ENCODE data around the gene SCARB2. TPM values are rescaled to one million over a fixed set of nuclear protein-coding genes. Genes with fewer than 3 reads are reported as not detected.

Gene SCARB2
- total and polyA plus RNA-seq, 2 donors = 34.7 to 46.6 TPM

DNA sequence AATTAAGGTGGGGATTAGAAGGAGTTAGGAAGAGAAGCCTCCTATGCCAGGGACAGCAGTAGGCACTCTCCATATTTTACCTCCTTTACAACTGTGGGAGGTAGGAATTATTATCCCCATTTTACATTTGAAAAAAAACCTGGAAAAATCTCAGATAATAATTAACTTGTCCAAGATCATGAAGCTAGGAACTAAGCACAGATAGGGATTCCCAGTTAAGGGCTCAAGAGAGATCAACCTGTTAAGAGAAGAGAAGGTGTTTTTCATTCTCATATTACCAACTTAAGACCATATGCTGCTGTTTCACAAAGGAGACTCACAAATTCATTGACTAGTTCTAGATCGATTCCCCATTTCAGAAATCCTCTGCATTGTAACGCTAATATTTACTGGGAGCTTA, 21.8 kb upstream of the SCARB2 start:
- Histone ChIP-seq H3K4me1 (ENCODE audit: control insufficient read depth in 2 of 2, insufficient read depth in 2 of 2, low read length in 2 of 2) (no peaks in the 10 kb centered on the region), H3K36me3 (ENCODE audit: control insufficient read depth in 2 of 2, insufficient read depth in 2 of 2, low read length in 1 of 2) (no peaks in the 10 kb centered on the region), H3K27ac (ENCODE audit: low read depth in 1 of 2, low read length in 1 of 2) (no peak overlapping the region), H3K4me3 (ENCODE audit: low read length in 2 of 2) (no peak overlapping the region), H3K27me3 (ENCODE audit: control insufficient read depth in 2 of 2, insufficient read depth in 1 of 2, low read length in 1 of 2) (no peaks in the 10 kb centered on the region), H3K9me3 (ENCODE audit: control insufficient read depth in 2 of 2, insufficient read depth in 1 of 2, low read length in 1 of 2) (peaks cover 1 to 2% of the 10 kb centered on the region in 2 donors)
- WGBS = 100% methylated on average over 2 of the region's 2 CpGs
- DNase-seq (ENCODE audit: low read depth in 6 of 9, low spot score in 9 of 9) = no peak

DNA sequence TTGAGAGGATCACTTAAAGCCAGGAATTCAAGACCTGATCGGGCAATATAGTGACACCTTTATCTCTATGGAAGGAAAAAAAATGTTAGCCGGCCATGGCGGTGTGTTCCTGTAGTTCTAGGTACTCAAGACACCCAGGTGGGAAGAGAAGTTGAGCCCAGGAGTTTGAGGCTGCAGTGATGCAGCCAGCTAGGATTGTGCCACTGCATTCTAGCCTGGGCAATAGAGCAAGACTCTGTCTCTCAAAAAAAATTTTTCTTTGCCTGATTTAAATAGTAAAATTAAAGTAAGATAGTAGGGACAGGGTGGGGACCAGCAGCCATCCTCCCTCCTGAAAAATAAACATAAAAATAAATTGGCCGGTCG, 21.0 kb upstream of the SCARB2 start:
- no peaks in the 10 kb centered on the region for H3K36me3 ChIP-seq (ENCODE audit: control insufficient read depth in 2 of 2, insufficient read depth in 2 of 2, low read length in 1 of 2)
- no peak overlapping the region for H3K27ac ChIP-seq (ENCODE audit: low read depth in 1 of 2, low read length in 1 of 2)
- no peaks in the 10 kb centered on the region for H3K4me1 ChIP-seq (ENCODE audit: control insufficient read depth in 2 of 2, insufficient read depth in 2 of 2, low read length in 2 of 2)
- DNase-seq (ENCODE audit: low read depth in 6 of 9, low spot score in 9 of 9) = no peak
- WGBS = 96% methylated on average over 5 of the region's 5 CpGs
- peak overlapping the region in 1 of 2 donors; percentile 42 for H3K4me3 ChIP-seq (ENCODE audit: low read length in 2 of 2)
- H3K9me3 ChIP-seq (ENCODE audit: control insufficient read depth in 2 of 2, insufficient read depth in 1 of 2, low read length in 1 of 2) = peaks cover 1 to 7% of the 10 kb centered on the region in 2 donors
- H3K27me3 ChIP-seq (ENCODE audit: control insufficient read depth in 2 of 2, insufficient read depth in 1 of 2, low read length in 1 of 2) = no peaks in the 10 kb centered on the region

DNA sequence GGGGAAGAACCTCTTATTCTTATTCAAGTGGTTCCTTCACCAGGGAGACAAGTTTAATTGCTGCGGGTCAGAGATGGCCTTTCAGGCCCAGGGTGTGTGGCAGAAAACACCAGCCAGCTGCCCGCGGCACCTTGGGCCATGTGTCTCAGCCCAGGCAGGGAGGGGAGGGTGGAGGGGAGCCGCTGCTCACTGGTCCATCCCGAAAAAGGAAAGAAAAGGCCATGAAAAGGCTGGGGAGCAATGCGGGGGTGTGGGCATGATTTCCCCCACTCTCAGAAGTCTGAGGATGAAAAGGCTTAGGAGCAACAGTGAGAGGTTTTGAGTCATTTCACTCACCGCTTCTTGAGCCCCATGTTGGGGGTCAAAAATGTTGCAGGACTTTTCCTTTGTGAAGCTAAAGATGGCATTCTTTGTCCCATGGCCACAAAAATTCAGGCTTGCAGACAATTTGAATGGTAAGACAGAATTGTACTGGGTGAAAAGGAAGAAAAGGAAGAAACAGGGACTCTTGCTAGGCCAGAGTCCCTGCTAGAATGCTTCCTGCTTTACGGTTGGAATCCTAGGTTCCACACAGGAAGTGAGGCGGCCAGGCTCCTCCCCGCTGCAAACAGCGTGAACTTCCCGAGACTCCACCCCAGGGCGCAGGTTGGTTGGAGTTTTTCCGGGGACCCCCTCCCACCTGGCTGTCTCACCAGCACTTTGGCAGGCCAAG, 20.5 kb upstream of the SCARB2 start:
- WGBS = 97% methylated on average over 14 of the region's 14 CpGs
- no peaks in the 10 kb centered on the region for H3K36me3 ChIP-seq (ENCODE audit: control insufficient read depth in 2 of 2, insufficient read depth in 2 of 2, low read length in 1 of 2)
- peaks cover 1 to 7% of the 10 kb centered on the region in 2 donors for H3K9me3 ChIP-seq (ENCODE audit: control insufficient read depth in 2 of 2, insufficient read depth in 1 of 2, low read length in 1 of 2)
- peak overlapping the region in 1 of 2 donors; percentile 42 for H3K4me3 ChIP-seq (ENCODE audit: low read length in 2 of 2)
- no peaks in the 10 kb centered on the region for H3K27me3 ChIP-seq (ENCODE audit: control insufficient read depth in 2 of 2, insufficient read depth in 1 of 2, low read length in 1 of 2)
- H3K27ac ChIP-seq (ENCODE audit: low read depth in 1 of 2, low read length in 1 of 2) = no peak overlapping the region
- no peak for DNase-seq (ENCODE audit: low read depth in 6 of 9, low spot score in 9 of 9)
- no peaks in the 10 kb centered on the region for H3K4me1 ChIP-seq (ENCODE audit: control insufficient read depth in 2 of 2, insufficient read depth in 2 of 2, low read length in 2 of 2)

DNA sequence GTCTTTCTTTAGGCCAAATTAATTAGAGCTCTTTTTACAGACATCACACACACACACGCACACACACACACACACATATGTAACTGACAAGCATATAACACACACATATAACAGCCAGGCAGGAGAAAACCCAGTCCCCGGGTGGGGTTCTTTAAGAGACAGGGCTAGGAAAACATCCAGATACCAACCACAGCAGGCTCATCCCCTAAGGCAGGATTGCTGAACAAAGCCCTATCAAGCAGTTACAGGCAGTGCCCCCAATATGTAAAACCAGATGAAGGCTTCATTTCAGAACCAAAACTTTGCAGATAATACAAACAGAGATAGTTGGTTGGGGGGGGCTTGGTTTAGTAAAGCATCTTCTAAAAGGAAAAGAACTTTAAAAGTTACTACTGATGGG, 19.9 kb upstream of the SCARB2 start:
- peaks cover 1 to 7% of the 10 kb centered on the region in 2 donors for H3K9me3 ChIP-seq (ENCODE audit: control insufficient read depth in 2 of 2, insufficient read depth in 1 of 2, low read length in 1 of 2)
- H3K4me3 ChIP-seq (ENCODE audit: low read length in 2 of 2) = peak overlapping the region in 1 of 2 donors; percentile 42
- H3K27me3 ChIP-seq (ENCODE audit: control insufficient read depth in 2 of 2, insufficient read depth in 1 of 2, low read length in 1 of 2) = no peaks in the 10 kb centered on the region
- DNase-seq (ENCODE audit: low read depth in 6 of 9, low spot score in 9 of 9) = no peak
- H3K27ac ChIP-seq (ENCODE audit: low read depth in 1 of 2, low read length in 1 of 2) = no peak overlapping the region
- WGBS = 71% methylated on average over 2 of the region's 2 CpGs
- H3K36me3 ChIP-seq (ENCODE audit: control insufficient read depth in 2 of 2, insufficient read depth in 2 of 2, low read length in 1 of 2) = no peaks in the 10 kb centered on the region
- H3K4me1 ChIP-seq (ENCODE audit: control insufficient read depth in 2 of 2, insufficient read depth in 2 of 2, low read length in 2 of 2) = no peaks in the 10 kb centered on the region

GRCh38 chr4:76233083-76233482, 19.5 kb upstream of the SCARB2 start:
- DNase-seq (ENCODE audit: low read depth in 6 of 9, low spot score in 9 of 9) = no peak
- no peaks in the 10 kb centered on the region for H3K27me3 ChIP-seq (ENCODE audit: control insufficient read depth in 2 of 2, insufficient read depth in 1 of 2, low read length in 1 of 2)
- peaks cover 1 to 9% of the 10 kb centered on the region in 2 donors for H3K9me3 ChIP-seq (ENCODE audit: control insufficient read depth in 2 of 2, insufficient read depth in 1 of 2, low read length in 1 of 2)
- no peak overlapping the region for H3K27ac ChIP-seq (ENCODE audit: low read depth in 1 of 2, low read length in 1 of 2)
- no peaks in the 10 kb centered on the region for H3K4me1 ChIP-seq (ENCODE audit: control insufficient read depth in 2 of 2, insufficient read depth in 2 of 2, low read length in 2 of 2)
- no peak overlapping the region for H3K4me3 ChIP-seq (ENCODE audit: low read length in 2 of 2)
- no peaks in the 10 kb centered on the region for H3K36me3 ChIP-seq (ENCODE audit: control insufficient read depth in 2 of 2, insufficient read depth in 2 of 2, low read length in 1 of 2)
- whole genome bisulfite sequencing = 94% methylated on average over 4 of the region's 4 CpGs

DNA sequence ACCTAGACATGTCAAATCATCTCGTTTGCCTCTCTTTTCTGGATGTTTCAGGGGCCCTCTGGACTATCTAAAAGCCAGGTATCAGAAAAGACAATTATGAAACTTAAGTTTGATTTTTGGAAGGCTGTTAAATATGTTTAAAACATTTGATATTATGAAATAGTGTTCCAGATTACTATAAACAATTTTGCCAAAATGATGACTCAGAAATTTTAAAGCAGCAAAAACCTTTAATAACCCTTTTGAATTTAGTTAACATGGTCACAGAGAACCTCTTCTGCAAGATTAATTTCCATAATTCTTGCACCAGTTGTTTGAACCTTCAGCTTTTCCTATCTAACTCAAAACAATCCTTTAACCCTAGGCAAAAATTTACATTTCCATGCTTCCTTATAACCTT, 19.1 kb upstream of the SCARB2 start:
- Histone ChIP-seq H3K9me3 (ENCODE audit: control insufficient read depth in 2 of 2, insufficient read depth in 1 of 2, low read length in 1 of 2) (peaks cover 1 to 11% of the 10 kb centered on the region in 2 donors), H3K4me1 (ENCODE audit: control insufficient read depth in 2 of 2, insufficient read depth in 2 of 2, low read length in 2 of 2) (no peaks in the 10 kb centered on the region), H3K27me3 (ENCODE audit: control insufficient read depth in 2 of 2, insufficient read depth in 1 of 2, low read length in 1 of 2) (no peaks in the 10 kb centered on the region), H3K27ac (ENCODE audit: low read depth in 1 of 2, low read length in 1 of 2) (no peak overlapping the region), H3K36me3 (ENCODE audit: control insufficient read depth in 2 of 2, insufficient read depth in 2 of 2, low read length in 1 of 2) (no peaks in the 10 kb centered on the region), H3K4me3 (ENCODE audit: low read length in 2 of 2) (no peak overlapping the region)
- DNase-seq (ENCODE audit: low read depth in 6 of 9, low spot score in 9 of 9) = no peak
- WGBS = 88% methylated on average over 1 of the region's 1 CpG

GRCh38 chr4:76226418-76226817, 12.8 kb upstream of the SCARB2 start:
- Histone ChIP-seq H3K27me3 (ENCODE audit: control insufficient read depth in 2 of 2, insufficient read depth in 1 of 2, low read length in 1 of 2) (no peaks in the 10 kb centered on the region), H3K4me3 (ENCODE audit: low read length in 2 of 2) (no peak overlapping the region), H3K9me3 (ENCODE audit: control insufficient read depth in 2 of 2, insufficient read depth in 1 of 2, low read length in 1 of 2) (peaks cover 0 to 11% of the 10 kb centered on the region in 2 donors), H3K36me3 (ENCODE audit: control insufficient read depth in 2 of 2, insufficient read depth in 2 of 2, low read length in 1 of 2) (no peaks in the 10 kb centered on the region), H3K27ac (ENCODE audit: low read depth in 1 of 2, low read length in 1 of 2) (no peak overlapping the region), H3K4me1 (ENCODE audit: control insufficient read depth in 2 of 2, insufficient read depth in 2 of 2, low read length in 2 of 2) (no peaks in the 10 kb centered on the region)
- DNase-seq (ENCODE audit: low read depth in 6 of 9, low spot score in 9 of 9) = no peak
- WGBS = 43% methylated on average over 1 of the region's 1 CpG

GRCh38 chr4:76224171-76224570, 10.5 kb upstream of the SCARB2 start:
- Histone ChIP-seq H3K27ac (ENCODE audit: low read depth in 1 of 2, low read length in 1 of 2) (no peak overlapping the region), H3K9me3 (ENCODE audit: control insufficient read depth in 2 of 2, insufficient read depth in 1 of 2, low read length in 1 of 2) (peaks cover 0 to 4% of the 10 kb centered on the region in 2 donors), H3K27me3 (ENCODE audit: control insufficient read depth in 2 of 2, insufficient read depth in 1 of 2, low read length in 1 of 2) (no peaks in the 10 kb centered on the region), H3K4me1 (ENCODE audit: control insufficient read depth in 2 of 2, insufficient read depth in 2 of 2, low read length in 2 of 2) (no peaks in the 10 kb centered on the region), H3K36me3 (ENCODE audit: control insufficient read depth in 2 of 2, insufficient read depth in 2 of 2, low read length in 1 of 2) (no peaks in the 10 kb centered on the region), H3K4me3 (ENCODE audit: low read length in 2 of 2) (no peak overlapping the region)
- DNase-seq (ENCODE audit: low read depth in 6 of 9, low spot score in 9 of 9) = no peak
- 94% methylated on average over 3 of the region's 3 CpGs for WGBS

DNA sequence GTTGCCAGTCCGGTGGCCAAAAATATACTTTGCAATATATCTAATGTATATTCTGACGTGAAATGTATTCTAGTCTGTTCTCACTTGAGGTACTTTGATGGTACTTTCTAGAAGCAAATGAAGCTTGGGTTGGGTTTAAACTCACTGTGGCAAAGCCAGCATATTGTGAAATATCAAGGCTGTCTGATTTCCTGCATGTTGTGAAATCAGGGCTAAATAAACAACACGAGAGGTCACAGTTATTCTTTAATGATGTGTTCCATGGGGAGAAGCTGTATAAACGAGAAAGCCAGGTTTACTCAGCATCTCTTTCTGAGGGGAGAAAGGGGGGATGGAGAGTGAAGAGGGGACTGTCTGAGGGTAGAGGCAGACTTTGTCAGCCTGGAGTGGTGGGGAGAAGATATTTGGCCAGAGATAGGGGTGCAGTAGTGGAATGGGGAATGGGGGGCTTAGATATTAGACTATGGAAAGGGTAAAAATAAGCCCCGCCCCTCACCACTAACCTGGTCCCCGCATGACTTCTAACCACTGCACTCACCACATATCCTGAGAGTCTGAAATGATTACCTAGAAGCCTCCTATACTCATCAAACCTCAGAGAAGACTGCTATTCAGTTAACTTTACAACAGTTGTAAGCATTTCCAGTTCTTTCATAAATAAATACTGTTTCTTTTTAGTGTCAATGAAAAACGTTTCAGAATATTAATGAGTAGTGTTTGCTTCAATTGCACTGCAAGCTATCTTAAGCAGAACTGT, 5.9 kb upstream of the SCARB2 start:
- peaks cover 4 to 6% of the 10 kb centered on the region in 2 donors for H3K4me1 ChIP-seq (ENCODE audit: control insufficient read depth in 2 of 2, insufficient read depth in 2 of 2, low read length in 2 of 2)
- WGBS = 72% methylated on average over 7 of the region's 7 CpGs
- no peaks in the 10 kb centered on the region for H3K36me3 ChIP-seq (ENCODE audit: control insufficient read depth in 2 of 2, insufficient read depth in 2 of 2, low read length in 1 of 2)
- no peak overlapping the region for H3K4me3 ChIP-seq (ENCODE audit: low read length in 2 of 2)
- H3K27me3 ChIP-seq (ENCODE audit: control insufficient read depth in 2 of 2, insufficient read depth in 1 of 2, low read length in 1 of 2) = peaks cover 3 to 17% of the 10 kb centered on the region in 2 donors
- no peak overlapping the region for H3K27ac ChIP-seq (ENCODE audit: low read depth in 1 of 2, low read length in 1 of 2)
- H3K9me3 ChIP-seq (ENCODE audit: control insufficient read depth in 2 of 2, insufficient read depth in 1 of 2, low read length in 1 of 2) = no peaks in the 10 kb centered on the region
- DNase-seq (ENCODE audit: low read depth in 6 of 9, low spot score in 9 of 9) = no peak

Data from thymus (tissue), 11 donors.